HG03460 (cell line): ENCODE measurements around the gene OPCML.

Experiments
- ATAC-seq: cut with Tn5 transposase; IDR thresholded peaks from one replicate; pipeline ENCODE4 v1.9.1; 2021; ENCODE audit not compliant: unreplicated experiment

OPCML gene

DNA sequence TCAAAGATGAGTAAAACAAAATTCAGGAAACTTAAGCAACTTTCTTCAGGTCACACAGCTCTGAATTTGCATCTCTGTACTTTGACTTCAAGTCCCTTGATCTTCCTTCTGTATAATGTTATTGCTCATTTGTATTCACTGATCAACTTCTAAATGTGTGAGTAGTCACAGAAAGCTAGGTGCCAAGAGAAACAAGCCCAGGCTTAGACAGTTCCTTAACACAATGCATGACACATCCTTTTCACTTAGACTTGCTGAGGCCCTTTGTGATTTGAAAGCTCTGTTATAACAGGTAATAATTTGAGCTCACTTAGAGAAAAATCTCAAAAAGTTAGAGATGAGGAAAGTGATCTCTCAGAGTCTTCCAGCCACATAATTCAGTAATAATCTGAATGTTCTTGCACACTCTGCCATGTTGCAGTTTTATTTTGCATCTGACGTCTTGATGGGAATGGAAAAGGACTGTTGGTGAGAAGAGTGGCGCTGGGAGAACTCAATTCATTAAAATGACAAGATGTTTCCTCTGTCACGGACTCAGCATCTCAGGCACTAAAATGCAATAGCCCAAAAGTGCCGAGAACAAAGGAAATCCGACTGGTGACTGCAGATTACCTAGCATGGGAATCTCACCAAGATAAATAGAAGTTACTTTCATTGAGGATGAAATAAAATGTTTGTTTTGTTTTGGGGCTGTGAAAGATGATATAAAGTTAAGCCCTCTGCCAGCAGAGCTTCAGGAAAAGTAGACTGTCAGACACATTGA is 665.3 kb downstream of the OPCML start:
- ATAC-seq: no peak

DNA sequence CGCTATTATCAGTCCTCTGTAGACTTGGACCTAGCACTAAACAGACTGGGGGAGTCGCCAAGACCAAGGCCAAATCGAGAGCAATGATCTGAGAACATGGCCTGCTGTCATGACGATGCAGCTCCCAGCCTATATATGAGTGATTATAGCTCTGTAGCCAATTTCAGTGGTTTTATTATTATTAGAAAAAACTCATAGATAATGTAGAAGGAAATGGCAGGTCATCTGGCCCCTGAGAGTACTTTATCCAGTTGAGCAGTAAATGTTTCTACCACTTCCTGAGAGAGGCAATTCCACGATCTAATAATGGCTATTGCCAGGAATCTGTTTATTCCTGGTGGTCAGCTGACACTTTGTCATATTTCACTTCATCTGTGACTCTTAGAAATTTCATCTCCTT is 666.7 kb downstream of the OPCML start:
- ATAC-seq: no peak

DNA sequence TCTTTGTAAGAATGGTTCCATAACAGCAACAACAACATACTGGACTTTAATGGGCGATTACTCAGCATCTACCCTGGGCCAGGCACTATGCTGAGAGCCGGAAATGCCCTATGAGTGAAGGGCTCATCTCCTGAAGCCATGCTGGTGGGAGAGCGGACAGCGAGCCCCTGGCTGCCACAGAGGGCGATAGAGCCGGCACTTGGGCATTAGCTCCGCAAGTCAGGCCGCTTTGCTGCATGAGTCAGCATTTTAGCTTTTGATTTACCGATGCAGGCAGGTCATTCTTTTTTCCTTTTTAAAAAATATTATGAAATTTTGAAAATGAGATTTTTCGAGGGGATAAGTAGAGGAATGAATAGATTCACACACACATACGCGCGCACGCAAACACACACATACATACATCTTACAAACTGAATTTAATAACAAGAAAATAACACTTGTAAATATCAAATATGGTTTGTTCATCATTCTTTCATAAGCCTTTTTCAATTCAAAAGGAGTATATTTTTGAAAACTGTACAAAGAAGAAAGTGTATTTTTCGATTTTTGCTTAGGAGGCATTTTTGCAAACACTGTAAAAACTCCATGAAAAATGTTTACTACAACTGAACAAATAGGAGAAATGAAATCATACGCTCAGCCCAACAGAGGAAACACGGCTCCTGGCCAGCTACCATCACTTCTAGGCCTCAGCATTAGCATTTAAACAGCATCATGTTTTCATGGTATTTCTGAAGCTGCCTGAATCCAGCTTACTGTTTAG is 667.3 kb downstream of the OPCML start:
- ATAC-seq: no peak

DNA sequence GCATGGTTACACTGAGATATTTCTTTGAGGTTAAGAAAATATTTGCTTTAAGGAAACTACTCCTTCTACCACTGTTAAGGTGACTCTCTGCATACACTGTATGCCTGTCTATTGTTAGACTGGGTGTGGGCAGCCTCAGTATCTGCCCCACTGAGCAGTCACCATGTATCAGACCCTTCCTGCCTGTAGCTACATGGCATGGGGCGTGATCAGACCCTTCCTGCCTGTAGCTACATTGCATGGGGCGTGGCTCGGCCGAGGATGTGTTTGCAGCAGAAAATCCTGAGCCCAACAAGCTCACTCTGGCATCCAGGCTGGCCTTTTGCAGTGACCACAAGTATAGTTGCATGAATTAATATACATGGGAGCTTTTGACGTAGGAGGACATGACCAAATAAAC is 669.4 kb downstream of the OPCML start:
- ATAC-seq: no peak

DNA sequence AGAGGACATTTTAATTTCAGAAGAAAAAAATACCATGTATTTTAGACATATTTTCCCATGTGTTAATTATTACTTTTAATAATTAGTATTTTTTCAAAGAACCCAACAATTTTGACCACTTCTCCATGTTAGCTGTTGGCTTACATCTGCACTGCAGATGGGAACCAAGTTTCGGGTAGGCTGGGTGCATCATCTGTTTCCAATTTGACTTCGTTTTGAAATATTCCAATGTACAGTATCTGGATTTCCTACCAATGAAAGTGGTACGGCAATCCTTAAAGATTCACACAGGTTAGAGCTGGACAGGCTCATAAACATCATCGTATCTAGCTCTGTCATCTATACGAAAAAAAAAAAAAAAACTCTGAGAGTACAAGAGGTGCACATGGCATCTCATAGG is 670.2 kb downstream of the OPCML start:
- ATAC-seq: no peak

DNA sequence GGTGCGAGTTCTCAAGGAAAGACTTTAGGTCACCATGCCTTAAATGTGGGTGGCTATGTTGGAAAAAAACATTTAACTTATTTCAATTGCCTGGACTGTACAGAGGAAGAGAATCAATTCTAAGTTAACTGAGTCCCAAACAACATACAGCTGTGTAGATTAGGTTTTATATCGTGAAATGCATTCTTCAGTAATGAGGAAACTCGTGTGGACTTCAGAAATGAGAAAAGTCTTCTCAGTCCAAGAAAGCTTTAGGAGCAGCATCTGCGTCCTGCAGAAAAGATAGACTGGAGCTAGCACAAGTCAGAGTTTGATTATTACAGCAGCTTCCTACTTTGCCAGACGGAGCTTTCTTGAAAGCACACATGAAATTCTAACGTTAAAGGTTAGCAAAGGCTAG is 673.0 kb downstream of the OPCML start:
- no peak for ATAC-seq

DNA sequence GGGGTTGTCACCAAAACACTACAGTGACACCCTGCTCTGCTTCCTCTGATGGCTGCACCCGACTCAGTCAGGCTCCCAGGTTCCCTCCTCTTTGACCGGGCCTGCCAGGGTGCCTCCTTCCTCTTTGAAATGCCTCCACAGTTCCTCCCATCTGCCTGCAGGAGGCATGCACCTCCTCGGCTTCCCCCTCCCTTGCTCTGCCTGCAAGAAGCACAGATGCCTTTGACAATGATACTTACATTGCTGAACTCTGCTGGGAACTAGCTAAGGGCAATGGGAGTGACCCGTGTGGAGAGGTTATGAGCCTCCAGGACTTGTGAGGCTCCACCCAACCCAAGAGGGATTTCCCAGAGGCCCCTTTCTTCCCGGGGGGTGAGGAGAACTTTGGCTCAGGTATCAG is 674.1 kb downstream of the OPCML start:
- no peak for ATAC-seq

DNA sequence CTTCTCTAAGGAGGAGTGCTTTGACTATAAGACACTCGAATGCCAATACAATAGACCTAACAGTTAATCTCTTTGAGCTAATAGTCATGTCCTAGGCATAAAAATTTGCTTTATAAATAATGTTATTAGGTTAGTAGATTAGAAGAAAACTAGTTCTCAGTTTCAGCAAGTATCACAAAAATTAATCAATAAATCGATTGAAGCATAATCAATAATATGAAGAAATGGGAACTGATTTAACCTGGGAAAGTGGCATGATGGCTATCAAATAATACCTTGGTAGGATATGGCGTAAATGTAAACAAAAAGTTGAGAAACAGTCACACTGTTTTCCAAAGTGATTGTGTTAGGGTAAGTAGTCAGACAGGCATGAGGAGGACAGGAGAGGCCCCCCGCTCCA is 676.3 kb downstream of the OPCML start:
- no peak for ATAC-seq

DNA sequence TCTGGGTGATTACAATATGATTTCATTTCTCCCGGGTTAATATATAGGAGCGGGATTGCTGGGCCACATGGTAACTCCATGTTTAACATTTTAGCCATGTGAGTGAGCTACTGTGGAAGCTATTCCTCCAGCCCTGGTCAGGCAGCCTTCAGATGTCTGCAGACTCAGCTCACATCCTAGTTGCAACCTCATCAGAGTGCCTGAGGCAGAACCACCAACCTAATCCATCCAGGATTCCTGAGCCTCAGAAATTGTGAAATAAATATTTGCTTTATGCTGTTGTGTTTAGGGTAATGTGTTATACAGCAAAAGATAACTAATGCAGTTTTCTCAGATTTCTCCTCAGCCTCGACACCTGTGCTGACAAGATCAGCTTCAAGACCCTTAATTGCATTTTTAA is 676.8 kb downstream of the OPCML start:
- no peak for ATAC-seq

DNA sequence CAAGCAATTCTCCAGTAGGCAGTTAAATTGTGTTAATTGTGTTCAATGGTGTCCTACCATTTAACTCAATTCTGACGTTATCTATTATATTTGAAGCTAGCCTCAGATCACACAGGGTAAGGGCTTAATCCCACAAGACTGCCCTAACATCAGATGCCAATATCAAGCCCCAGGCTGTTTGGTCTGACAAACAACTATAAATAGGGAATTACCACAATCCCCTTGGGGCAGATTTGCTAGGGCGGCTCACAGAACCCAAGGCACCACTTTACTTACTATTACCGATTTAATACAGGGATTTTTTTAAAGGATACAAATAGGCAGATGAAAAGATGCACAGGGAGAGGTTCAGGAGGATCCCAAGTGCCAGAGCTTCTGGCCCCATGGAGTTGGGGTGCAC is 678.4 kb downstream of the OPCML start:
- no peak for ATAC-seq

DNA sequence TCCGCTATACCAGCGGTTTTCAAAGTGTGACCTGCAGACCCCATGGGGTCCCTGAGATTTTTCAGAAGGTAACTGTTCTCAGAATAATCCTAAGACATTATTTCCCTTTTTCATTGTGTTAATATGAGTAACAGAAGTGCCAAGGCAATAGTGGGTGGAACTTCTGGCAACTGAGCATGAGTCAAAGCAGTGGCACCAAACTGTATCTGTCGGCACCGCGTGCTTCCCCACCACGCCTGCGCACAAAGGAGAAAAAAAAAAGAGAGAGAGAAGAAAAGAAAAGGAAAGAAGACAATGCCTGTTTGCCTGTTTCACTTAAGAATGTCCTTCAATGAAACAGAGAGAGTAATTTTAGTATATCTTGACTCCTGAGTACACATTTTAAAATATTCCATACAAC is 679.9 kb downstream of the OPCML start:
- no peak for ATAC-seq

DNA sequence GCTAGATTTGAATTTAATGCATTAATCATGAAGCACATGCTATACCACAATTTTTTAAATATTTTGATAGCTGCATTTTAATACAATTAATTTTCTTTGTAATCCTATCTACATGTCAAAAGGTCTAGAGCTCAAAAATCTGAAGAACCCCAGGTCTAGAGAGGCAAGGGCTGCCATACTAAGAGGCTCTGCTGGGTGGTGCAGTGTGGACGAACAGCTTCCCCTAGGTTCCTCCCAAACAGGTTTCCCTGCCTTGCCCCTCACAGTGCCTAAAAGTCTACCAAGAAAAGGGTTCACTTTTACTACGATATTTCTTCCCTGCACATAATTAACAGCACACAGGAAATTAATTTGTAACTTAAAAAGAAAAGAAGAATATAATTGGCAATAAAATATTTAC is 681.1 kb downstream of the OPCML start:
- no peak for ATAC-seq

DNA sequence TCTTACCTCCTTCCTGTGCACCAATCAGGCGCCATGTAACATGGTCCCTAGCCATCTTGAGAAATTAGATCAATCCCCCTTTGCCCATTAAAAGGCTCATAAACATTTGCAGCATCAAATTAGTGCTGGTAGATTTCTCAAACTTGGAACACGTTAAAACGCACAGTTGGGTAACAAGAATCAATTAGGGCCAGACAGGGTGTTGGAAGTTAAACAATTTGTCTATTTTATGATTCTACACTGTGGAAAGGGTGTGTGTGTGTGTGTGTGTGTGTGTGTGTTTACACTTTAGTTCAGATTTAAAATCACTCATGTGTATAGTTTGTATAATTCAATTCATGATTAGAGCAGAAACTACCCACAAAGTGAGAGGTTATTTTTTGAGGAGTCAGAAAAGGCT is 682.0 kb downstream of the OPCML start:
- no peak for ATAC-seq

DNA sequence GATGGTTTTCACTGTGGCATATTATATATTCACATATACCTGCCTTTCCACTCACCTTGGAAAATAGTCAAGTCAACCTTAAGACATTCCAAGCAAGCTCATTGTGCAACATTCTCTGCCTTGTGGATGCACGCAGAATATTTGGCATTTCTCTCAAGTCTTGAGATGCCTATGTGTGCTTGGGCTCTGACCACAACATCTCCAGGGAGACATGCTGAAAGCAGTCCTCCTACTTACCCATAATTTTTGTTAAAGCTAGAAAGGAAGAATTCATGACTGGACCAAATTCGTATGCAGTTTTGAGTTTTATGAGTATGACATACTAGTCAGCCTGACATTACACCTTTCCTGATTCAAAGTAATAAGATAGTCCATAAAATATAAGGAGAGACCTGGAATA is 684.0 kb downstream of the OPCML start:
- ATAC-seq: no peak

DNA sequence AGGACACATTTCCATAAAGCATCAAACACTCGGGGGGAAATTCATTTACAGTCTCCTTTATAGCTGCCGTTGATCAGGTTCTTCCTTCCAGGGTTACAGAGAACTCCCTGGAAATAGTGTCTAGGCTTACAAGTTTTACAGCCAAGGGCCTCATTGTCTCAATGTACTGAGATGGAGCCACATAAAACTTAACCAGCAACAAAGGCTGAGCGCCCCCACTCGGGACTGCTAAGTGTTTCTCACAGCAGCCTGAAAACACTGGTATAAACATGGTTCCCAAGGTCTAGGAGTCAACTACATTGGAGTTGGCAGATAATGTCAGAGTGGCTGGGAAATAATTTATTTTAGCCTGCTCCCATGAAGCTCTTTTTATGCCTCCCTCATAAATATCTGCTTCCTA is 686.2 kb downstream of the OPCML start:
- no peak for ATAC-seq

DNA sequence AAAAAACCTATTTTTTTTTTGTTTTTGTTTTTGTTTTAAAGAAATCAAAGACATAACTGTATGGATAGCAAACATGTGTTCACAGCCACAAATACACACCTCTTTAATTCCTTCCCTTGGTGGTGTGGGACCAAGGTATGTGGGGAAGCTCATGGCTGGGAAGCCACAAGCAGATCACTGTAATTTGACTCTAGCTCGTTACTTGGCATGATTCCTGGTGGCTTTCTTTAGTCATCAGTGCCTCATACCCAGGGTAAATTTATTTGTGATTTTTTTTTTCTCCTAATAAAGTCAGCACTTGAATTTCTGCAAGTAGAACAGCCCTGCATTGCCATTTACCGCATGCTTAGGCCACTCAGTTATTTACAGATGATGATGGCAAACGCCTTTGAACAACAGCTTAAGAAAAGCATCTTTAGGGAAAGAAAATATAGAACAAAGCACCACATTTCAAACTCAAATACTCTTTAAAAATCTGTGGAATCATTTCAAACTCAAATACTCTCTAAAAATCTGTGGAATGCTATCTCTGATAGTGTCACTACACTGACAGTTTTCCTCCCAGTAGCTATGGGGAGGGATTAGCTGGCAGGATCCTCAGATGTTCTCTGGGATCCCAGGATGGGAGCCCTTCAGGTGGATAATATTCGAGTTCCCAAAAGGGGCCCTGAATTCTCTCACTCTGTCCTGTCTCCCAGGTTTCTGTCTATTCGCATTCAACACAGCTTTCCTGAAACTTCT is 687.2 kb downstream of the OPCML start:
- ATAC-seq: no peak

DNA sequence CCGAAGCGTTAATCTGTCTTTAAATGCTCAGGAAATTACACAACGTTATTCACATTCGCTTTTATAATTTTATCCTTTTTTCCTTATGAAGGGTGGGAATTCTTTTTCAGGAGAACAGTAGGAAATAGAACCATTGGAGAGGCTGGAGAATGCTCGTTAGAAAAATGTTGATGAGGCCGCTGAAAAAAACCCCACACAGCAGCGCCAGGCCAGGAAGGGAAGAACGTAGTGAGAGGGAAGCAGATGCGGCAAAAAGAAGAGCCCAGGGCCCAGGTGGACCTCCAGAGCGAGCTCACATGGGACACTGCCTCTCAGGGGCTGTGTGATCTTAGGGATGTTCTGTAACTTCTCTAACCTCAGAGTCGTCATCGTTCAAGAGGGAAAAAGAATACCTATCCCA is 691.6 kb downstream of the OPCML start:
- no peak for ATAC-seq

DNA sequence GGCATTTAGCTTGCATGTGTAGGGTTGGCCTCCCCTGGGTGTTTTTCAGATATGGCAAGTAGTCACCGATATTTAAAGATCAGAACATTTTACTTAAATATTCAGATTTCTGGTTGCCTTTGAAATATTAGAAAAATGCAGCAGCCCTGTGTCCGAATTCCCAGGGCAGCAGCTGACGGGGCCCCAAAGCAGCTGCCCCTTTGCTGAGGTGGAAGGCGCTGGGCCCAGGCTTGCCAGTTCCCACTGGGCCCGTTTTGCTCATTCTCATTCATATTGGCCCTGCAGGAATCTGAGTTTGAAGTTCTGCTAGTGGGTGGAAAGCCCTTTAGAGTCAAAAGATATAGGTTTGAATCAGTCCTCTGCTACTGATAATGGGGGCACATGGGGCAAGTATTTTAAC is 692.1 kb downstream of the OPCML start:
- no peak for ATAC-seq

DNA sequence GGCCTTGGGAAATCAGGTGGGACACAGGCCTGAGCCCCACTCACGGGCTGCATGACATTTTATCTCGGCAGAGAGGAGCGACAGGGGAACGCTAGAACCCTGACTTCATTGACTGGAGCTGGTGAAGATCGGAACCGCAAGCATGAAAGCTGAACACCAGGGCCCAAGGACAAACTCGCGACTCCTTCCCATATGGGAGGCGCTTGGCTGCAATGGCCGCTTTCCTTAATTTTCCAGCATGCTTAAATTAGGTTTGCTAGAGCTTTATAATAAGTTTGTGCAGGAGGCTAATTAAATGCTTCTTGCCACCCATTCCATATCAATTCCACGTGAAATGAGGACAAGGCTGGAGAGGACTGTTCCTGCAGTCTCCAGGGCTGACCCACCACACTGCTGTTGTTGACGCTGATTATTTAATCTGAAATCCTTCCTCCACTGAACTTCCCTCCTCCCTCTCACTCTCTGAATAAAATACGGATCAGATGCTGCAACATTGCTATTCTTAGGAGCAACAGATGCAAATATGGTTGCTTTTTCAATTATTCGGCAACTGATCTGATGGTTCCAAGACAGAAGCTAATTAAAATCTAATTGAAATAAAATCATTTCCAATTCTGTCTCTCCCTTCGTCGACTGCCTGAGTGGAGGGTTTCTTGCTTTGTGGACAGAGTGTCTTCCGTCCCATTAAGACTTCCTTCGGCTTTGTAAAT is 692.9 kb downstream of the OPCML start:
- ATAC-seq: no peak

DNA sequence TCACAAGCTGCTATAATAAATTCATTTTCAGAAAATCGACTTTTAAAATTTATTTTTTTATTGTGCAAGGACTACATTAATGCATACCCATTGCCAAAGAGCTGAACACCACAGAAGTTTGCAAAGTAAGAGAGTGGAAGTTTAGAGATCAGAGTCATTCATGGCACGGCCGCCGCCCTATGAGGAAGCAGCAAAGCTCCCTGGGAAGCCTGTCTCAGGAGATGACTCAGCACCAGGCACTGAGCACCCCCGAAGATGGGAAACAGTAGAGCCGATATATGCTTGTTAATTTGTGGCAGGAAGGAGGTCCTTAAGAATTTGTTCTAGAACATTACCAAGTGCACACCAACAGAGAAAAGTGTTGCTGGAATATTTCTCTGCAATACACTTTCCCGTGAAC is 693.7 kb downstream of the OPCML start:
- ATAC-seq: no peak

DNA sequence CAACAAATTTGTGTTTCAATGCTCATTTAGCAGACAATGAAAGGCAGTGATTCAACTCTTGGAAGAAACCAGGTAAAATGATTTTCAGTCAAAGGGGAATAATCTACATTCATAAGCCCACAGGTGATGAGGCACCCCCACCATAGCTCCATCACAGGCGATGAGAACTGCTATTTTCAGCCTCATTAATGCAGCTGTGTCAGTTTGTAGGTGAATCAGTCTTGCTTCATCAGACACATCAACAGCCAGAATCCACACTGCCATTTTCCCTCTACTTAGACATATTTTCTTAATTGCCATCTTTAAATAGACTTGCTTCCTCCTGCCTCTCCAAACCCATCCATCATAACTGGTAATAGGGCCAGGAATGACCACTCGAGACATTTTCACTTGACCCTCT is 701.0 kb downstream of the OPCML start:
- ATAC-seq: no peak
